DMS53 treated with DMSO at 0.1 percent for 48 hours (cell line): ENCODE results near the gene SLC66A1.

ENCODE experiments used
- DNase-seq: peaks from one replicate; lab custom pipeline; 2025; ENCODE audit not compliant: unreplicated experiment; lab: John Stamatoyannopoulos, UW

The SLC66A1 gene

DNA sequence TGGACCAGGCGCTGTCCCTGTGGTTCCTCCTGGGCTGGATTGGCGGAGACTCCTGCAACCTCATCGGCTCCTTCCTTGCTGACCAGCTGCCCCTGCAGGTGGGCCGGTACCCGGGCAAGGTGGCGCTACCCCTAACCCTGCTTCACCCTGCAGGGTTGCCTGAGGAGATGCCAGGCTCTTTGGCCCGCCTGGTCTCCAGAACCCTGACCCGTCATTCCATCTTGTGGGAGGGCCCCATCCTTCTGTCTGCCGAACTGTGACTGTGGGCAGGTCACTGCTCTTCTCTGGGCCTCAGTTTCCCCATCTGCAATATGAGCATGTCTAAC, 12.5 kb downstream of the SLC66A1 start:
- no peak for DNase-seq

DNA sequence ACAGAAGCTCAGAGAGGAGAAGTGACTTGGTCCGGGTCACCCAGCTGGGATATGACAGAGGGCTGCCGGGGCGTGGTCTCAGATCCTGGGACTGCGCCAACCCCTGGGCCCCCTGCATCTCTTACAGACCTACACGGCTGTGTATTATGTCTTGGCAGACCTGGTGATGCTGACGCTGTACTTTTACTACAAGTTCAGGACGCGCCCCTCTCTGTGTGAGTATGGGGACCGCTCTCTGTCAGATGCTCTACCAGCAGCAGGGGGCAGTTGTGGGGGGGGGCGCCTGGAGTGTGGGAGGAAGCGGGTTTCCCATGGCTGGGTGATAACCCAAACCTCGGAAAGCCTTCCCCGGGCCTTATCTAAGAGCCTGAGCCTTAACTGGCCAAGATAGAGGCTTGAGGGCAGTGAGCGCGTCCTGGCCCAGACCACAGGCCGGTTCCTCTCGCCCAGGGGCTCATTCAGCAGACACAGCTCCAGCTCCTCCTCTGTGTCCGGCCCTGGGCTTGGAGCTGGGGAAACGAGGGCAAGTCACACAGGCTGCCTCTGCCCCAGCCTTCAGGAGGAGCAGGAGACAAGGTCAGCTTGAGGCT, 13.3 kb downstream of the SLC66A1 start:
- no peak for DNase-seq

DNA sequence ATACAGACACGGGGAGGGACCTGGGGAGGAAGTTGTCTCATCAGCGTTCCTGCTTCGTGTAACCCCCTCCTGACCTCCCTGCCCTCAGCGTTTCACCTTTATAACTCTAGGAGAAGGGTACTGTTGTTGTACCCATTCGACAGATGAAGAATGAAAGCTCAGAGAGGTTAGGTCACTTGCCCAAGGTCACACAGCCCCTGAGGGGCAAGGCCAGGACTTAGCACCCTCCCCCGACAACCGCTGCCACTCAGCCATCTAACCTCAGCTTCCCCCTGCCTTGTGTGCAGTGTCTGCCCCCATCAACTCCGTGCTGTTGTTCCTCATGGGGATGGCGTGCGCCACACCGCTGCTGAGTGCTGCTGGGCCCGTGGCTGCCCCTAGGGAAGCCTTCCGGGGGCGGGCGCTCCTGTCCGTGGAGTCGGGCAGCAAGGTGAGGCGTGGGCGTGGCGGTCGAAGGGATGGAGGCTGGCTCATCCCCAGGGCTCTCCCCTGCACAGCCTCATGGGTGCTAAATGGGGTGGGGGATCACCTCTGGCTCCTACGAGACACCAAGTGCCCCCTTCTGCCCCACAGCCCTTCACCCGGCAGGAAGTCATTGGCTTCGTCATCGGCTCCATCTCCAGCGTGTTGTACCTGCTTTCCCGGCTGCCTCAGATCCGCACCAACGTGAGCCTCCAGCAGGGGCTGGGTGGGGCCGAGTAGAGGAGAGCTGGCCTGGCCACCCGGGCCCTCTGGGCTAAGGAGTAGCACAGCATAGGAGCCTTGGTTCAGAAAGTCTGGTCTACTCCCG, 14.0 kb downstream of the SLC66A1 start:
- no peak for DNase-seq

- no peak for DNase-seq
Observed at GRCh38 chr1:19326748-19327065, 14.6 kb downstream of the SLC66A1 start.

- DNase-seq = no peak
Observed at GRCh38 chr1:19327301-19327700, 15.2 kb downstream of the SLC66A1 start.

GRCh38 chr1:19327736-19328135, 15.6 kb downstream of the SLC66A1 start:
- no peak for DNase-seq

DNA sequence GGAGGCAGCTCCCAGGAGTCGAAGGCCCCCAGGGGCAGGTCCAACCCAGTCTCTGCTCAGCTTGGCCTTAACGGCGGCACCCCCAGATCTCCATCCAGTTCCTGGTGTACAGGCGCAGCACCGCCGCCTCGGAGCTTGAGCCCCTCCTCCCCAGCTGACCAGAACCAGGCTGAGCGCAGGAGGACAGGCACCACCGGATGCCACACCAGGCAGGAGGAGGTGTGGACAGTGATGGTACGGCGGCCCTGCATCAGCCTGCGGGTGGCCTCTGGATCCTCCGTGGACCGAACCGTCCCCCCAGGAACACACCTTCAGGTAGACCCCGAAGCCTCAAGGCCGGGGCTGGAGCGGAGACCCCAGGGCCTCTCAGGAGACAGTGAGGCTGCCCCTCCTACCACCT, 16.4 kb downstream of the SLC66A1 start:
- DNase-seq = no peak

DNA sequence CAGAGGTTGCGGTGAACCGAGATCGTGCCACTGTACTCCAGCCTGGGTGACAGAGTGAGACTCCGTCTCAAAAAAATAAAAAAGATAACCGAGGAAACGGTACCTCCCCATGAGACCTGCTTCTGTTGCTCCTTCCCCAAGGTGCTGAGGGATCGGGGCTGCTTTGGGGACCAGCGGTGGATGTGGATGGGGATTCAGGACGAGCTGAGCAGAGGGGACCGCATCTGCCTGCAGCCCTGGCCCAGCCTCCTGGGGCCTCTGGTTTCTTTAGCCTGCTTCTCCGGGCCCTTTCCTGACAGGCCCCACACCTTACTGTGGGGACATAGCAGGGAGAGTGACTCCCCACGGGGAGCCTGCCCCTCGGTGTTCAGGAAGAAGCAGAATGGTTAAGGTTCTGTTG, 17.1 kb downstream of the SLC66A1 start:
- DNase-seq = no peak

DNA sequence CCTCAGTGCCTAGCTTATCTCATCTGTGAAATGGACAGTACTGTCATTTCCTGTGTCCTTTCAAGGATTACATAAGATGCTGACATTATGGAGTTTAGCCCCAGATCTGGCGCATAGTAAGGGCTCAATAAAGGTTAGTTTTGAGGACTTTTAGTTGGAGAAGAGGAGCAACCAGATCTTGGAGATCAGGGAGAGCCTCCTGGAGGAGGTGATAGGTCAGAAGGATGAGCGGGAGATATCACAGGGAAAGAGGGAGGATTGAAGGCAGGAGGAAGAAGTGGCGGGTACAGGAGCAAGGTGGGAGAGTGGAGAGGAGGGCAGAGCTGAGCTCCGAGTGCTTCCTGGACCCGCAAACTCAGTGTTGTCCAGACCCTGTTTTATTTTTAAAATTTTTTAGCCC, 17.5 kb downstream of the SLC66A1 start:
- no peak for DNase-seq

DNA sequence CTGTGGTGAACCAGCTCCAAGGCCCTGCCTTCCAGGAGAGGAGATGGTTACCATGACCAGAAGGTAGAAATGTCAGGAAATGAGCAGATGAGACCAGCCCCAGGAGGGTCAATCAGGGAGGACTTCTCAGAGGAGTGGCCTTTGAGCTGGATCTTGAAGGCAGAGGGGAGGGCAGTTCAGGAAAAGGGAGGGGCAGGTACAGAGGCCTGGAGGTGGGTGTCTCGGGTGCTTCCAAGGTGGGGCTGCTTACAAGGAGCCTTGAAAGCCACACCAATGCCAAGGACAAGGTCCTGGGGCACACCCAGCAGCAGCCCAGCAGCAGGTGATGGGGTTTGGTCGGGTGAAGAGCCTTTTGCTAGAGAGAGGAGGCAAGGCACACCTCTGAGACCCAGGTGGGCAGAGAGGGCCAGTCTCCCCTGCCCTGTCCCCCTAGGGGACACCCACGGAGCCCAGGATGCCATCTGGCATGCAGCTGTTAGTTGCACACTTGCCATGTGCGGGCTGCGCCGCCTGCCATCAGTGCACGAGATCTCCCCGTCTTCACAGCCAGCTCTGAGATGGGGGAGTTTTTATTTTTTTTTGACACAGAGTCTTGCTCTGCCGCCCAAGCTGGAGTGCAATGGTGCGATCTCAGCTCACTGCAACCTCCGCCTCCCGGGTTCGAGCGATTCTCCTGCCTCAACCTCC, 18.5 kb downstream of the SLC66A1 start:
- DNase-seq = no peak

- no peak for DNase-seq
Observed at GRCh38 chr1:19331262-19331878, 19.2 kb downstream of the SLC66A1 start.

- DNase-seq = no peak
Observed at GRCh38 chr1:19332832-19333231, 20.7 kb downstream of the SLC66A1 start.

DNA sequence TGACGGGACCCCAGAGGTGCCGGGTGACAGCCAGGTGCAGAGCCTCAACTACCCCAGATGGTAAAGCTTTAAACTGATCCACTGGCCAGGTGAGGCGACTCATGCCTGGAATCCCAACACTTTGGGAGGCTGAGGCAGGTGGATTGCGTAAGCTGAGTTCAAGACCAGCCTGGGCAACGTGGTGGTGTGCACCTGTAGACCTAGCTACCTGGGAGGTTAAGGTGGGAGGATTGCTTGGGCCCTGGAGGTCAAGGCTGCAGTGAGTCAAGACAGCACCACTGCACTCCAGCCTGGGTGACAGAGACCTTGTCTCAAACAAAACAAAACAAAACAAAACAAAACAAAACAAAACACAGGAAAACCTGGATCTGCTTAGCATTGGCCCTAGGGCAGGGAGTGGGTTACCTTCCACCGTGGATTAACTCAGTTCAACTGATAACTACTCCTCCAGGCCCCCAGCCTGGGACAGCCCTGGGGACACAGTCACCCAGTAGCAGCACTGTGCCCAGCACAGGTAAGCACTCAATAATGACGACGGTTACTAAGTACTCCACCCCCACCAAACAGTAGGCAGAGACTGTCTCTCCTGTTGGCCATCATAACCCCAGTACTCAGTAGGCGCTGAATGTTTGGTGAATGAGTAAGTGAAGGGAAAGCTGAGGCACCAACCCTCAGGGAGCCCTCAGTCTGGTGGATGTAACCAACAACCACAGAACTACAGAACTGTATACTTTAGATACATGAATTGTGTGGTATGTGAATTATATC, 21.6 kb downstream of the SLC66A1 start:
- DNase-seq = no peak

DNA sequence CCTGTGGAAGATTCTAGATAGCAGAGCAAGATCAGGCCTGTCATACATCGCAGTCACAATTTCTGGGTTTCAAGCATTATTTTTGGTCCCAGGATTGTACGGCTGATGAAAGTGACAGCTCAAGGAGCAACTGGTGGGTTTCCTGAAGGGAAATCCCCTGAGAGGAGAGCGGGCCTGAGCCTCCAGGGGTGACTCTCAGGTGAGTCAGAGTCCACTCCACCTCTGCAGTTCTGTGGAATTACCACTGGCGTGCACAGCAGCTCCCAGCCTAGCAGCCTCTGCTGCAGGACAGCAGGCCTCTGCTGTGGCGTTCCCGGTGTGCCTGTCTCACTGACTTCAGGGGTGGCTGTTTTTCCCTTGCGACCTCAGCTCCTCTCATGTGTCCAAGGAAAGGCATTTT, 24.4 kb downstream of the SLC66A1 start:
- no peak for DNase-seq

DNA sequence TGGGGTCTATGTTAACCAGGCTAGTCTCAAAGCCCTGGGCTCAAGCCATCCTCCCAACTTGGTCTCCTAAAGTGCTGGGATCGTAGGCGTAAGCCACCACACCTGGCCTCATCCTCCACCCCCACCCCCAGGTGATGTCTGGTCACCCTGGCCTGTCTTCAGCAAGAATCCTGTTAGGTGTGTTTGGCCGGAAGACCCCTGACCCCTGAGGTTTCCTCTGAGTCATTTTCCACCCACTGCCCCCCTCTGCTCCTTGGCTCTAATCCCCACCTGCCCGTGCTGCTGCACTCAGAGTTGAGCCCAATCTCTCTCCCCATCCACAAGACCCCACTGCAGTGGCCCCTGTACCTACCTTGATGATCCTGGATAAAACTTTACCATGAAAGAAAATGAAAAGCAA, 25.2 kb downstream of the SLC66A1 start:
- DNase-seq = no peak

GRCh38 chr1:19338323-19338762, 26.2 kb downstream of the SLC66A1 start:
- no peak for DNase-seq

DNA sequence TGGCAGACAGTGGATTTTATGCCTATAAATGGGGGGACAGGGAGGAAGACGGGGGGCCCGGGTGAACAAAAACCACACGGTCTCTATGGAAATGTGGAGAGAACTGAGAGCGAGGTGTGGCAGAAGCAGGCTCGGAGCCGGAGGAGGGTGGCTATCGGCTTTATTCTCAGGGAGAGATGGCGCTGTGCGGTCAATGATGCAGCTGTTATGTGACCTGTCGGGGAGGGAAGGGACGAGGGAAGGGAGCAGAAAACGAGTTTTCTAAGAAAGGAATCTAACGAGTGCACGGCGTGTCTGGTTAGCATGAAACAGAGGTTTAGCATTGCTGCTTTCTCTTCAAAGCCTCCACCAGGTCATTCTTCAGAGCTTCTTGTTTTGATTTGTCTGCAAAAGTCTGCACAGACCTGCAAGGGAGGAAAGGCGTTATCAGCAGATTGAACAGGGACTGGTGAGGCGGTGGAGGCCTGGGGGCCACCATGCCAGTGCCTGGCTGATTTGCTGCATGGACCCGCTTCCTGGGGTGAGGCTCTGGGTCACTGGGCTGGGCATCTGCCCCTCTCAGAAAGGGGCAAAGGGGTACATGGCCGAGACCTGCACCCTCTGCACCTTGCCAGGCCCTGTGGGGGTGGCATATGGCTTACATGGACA, 27.2 kb downstream of the SLC66A1 start:
- DNase-seq = no peak

DNA sequence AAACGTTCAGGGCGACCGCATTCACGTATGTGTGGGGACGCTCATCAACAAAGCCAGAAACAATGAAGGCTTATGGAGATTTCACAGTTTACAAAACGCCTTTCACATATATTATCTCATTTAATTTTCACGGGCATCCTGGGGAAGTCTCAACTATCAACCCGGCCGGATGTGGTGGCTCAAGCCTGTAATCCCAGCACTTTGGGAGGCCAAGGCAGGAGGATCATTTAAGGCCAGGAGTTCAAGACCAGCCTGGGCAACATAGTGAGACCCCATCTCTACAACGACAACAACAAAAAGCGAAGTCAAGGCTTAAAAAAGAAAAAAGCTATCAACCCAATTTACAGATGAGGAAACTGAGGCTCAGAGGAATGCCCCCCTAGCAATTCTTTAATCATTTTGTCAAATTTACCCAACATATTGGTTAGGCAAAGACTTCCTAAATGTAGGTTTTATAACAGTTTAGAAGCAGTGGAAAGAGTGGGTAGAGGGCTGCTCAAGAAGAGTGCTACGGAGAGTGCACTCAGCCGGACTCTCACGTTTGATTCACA, 28.3 kb downstream of the SLC66A1 start:
- DNase-seq = no peak

GRCh38 chr1:19341201-19342061, 29.3 kb downstream of the SLC66A1 start:
- DNase-seq = peak; percentile 53
